Stimulated activated naive B cell treated with anti-CD40 and anti-IgM and Interleukin-4, amounts not matched to agents 10 μg/mL and 1 μg/mL and 100 μg/mL, for 72 hours (primary cell): ENCODE measurements around the gene SMAD6.

ENCODE experiments used
- ATAC-seq, 2 donors: fragments of 150-1000 bp; cut with Tn5 transposase; replicated peaks; 2 replicates each; pipeline ENCODE4 v1.10.0; 2021; ENCODE audit warnings: moderate library complexity in 1 of 2
- DNase-seq: peaks from one replicate; pipeline ENCODE4 v3.0.0; 2021
- H3K27ac Mint-ChIP-seq: one replicate; pipeline ENCODE4 v1.8.0; 2022; ENCODE audit warnings: mild to moderate bottlenecking, mixed read lengths
- H3K27me3 Mint-ChIP-seq, 2 donors: one replicate each; pipeline ENCODE4 v1.8.0; 2022; ENCODE audit warnings: mixed read lengths in 2 of 2
- H3K36me3 Mint-ChIP-seq, 2 donors: one replicate each; pipeline ENCODE4 v1.8.0; 2022; ENCODE audit warnings: mixed read lengths in 2 of 2, mild to moderate bottlenecking in 1 of 2
- H3K4me1 Mint-ChIP-seq, 2 donors: one replicate each; pipeline ENCODE4 v1.8.0; 2022; ENCODE audit warnings: mixed read lengths in 2 of 2, mild to moderate bottlenecking in 1 of 2
- H3K4me3 Mint-ChIP-seq, 2 donors: one replicate each; pipeline ENCODE4 v1.8.0; 2022; ENCODE audit warnings: mild to moderate bottlenecking in 2 of 2, mixed read lengths in 2 of 2, moderate library complexity in 1 of 2
- H3K9me3 Mint-ChIP-seq, 2 donors: one replicate each; pipeline ENCODE4 v1.8.0; 2022; ENCODE audit warnings: mixed read lengths in 2 of 2, mild to moderate bottlenecking in 1 of 2

The SMAD6 gene

DNA sequence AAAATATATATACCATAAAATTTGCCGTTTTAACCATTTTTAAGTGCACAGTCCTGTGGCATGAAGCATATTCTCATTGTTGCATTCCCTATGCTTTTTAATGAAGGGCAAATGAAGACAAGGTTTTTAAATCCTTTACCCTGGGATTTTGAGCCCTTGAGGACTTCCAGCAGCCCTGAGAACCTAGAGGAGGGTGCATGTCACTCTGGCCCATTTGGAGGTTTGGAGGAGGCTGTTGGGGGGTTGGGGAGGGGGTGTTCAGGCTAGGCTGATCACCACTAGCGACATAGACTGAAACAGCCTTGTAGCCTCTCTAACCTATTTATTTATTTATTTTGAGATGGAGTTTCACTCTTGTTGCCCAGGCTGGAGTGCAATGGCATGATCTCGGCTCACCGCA is 86.0 kb downstream of the SMAD6 start:
- no peaks in the 10 kb centered on the region for H3K9me3 Mint-ChIP-seq
- H3K4me3 Mint-ChIP-seq: no peak overlapping the region
- peaks cover under 1 to 1% of the 10 kb centered on the region in 2 donors for H3K27me3 Mint-ChIP-seq
- no peaks in the 10 kb centered on the region for H3K36me3 Mint-ChIP-seq
- ATAC-seq (no peak), DNase-seq (no peak)
- no peaks in the 10 kb centered on the region for H3K4me1 Mint-ChIP-seq
- no peak overlapping the region for H3K27ac Mint-ChIP-seq

- no peaks in the 10 kb centered on the region for H3K4me1 Mint-ChIP-seq
- no peaks in the 10 kb centered on the region for H3K9me3 Mint-ChIP-seq
- DNase-seq (no peak), ATAC-seq (peak; percentile 62 to 65)
- peaks cover 5 to 6% of the 10 kb centered on the region in 2 donors for H3K27me3 Mint-ChIP-seq
- no peak overlapping the region for H3K4me3 Mint-ChIP-seq
- H3K27ac Mint-ChIP-seq: no peak overlapping the region
- H3K36me3 Mint-ChIP-seq: no peaks in the 10 kb centered on the region
These were observed 87.3 kb downstream of the SMAD6 start for GRCh38 chr15:66789029-66790025.

- ATAC-seq: no peak
- Mint-ChIP-seq H3K27ac (no peak overlapping the region), H3K4me3 (no peak overlapping the region), H3K4me1 (no peaks in the 10 kb centered on the region), H3K36me3 (no peaks in the 10 kb centered on the region), H3K27me3 (peaks cover 21 to 33% of the 10 kb centered on the region in 2 donors), H3K9me3 (no peaks in the 10 kb centered on the region)
- no peak for DNase-seq
These were observed 93.8 kb downstream of the SMAD6 start for GRCh38 chr15:66795851-66796250.

DNA sequence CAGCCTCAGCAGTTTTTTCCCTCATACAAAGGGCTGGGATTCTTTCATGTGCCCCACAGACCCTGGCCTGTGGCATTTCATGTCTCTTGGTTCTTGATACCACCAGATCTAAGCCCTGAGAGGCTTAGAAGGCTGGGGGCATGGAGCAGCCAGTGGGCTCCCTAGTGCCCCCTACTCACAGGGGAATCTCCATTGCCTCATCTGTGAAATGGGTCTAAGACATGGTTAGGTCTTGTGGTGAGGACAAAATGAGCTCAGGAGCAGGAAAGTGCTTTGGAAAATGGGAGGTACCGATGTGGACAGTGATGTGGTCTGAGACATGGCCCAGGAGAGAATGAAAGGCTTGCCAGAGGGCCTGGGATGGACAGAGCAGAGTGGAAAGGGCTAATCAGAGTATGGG is 94.3 kb downstream of the SMAD6 start:
- ATAC-seq (no peak), DNase-seq (no peak)
- H3K27me3 Mint-ChIP-seq: peaks cover 24 to 33% of the 10 kb centered on the region in 2 donors
- no peak overlapping the region for H3K4me3 Mint-ChIP-seq
- no peaks in the 10 kb centered on the region for H3K4me1 Mint-ChIP-seq
- H3K27ac Mint-ChIP-seq: no peak overlapping the region
- H3K36me3 Mint-ChIP-seq: no peaks in the 10 kb centered on the region
- H3K9me3 Mint-ChIP-seq: no peaks in the 10 kb centered on the region

- no peaks in the 10 kb centered on the region for H3K4me1 Mint-ChIP-seq
- ATAC-seq: no peak
These were observed 95.9 kb downstream of the SMAD6 start for GRCh38 chr15:66797921-66798320.

GRCh38 chr15:66798426-66799061 is 96.5 kb downstream of the SMAD6 start:
- ATAC-seq: no peak
- no peak for DNase-seq
- Mint-ChIP-seq H3K4me3 (no peak overlapping the region), H3K9me3 (no peaks in the 10 kb centered on the region), H3K36me3 (no peaks in the 10 kb centered on the region), H3K27me3 (peaks cover 24 to 28% of the 10 kb centered on the region in 2 donors), H3K27ac (no peak overlapping the region), H3K4me1 (no peaks in the 10 kb centered on the region)

More at GRCh38 chr15:66797921-66798320, 95.9 kb downstream of the SMAD6 start:
- DNase-seq: no peak
- no peaks in the 10 kb centered on the region for H3K36me3 Mint-ChIP-seq
- no peaks in the 10 kb centered on the region for H3K9me3 Mint-ChIP-seq
- no peak overlapping the region for H3K27ac Mint-ChIP-seq
- no peak overlapping the region for H3K4me3 Mint-ChIP-seq
- peaks cover 30 to 33% of the 10 kb centered on the region in 2 donors for H3K27me3 Mint-ChIP-seq

DNA sequence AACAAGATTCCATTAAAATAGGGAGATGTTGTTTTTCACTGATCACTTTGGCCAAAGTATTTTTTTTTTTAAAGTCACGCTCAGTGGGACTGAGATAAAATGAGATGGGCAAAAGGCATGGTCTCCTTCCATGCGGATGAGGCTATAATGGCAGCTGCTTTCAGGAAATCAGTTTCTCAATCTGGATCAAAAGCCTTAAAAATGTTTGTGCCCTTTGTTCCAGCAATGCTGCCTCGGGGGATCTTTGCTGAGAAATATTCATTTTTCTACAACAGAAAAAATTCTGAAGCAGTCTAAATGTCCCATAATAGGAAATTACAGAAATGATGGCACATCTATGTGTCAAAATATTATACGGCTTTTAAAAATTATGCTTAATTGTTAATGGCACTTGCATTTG is 97.2 kb downstream of the SMAD6 start:
- H3K4me1 Mint-ChIP-seq: no peaks in the 10 kb centered on the region
- H3K4me3 Mint-ChIP-seq: no peak overlapping the region

DNA sequence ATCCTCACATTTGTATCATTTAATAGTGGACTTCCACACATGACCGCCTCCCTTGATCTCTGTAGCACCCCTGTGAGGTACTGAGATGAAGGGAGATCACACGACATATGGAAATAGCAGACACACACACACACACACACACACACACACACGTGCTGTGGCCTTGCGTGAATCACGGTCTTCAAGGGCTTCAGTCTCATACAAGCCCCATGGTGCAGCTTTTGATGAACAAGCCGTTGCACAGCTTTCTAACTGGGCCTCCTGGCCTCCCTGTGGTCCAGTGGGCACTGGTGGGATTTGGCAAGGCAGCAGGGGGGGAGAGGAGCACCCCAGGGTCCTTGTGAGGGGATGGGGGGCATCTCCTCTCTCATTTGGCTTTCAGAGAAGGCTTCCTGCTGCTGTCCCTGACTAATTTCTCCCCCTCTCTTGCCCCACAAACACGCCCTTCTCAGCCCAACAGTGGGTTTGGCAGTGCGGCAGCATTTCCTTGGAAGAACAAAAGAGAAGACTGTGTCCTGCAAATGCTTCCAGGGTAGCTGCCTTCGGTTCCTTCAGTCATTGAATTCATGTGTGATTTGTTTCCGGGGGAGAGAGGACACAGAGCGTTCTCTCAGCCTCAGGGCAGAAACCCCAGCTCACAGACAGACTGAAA is 98.7 kb downstream of the SMAD6 start:
- Mint-ChIP-seq H3K36me3 (no peaks in the 10 kb centered on the region), H3K9me3 (no peaks in the 10 kb centered on the region), H3K27me3 (peaks cover 24 to 27% of the 10 kb centered on the region in 2 donors), H3K27ac (no peak overlapping the region), H3K4me1 (no peaks in the 10 kb centered on the region), H3K4me3 (no peak overlapping the region)
- DNase-seq (no peak), ATAC-seq (no peak)

More for the DNA sequence above, 97.2 kb downstream of the SMAD6 start:
- ATAC-seq (no peak), DNase-seq (no peak)
- Mint-ChIP-seq H3K27me3 (peaks cover 24 to 28% of the 10 kb centered on the region in 2 donors), H3K36me3 (no peaks in the 10 kb centered on the region), H3K9me3 (no peaks in the 10 kb centered on the region), H3K27ac (no peak overlapping the region)

GRCh38 chr15:66801266-66801665 is 99.2 kb downstream of the SMAD6 start:
- Mint-ChIP-seq H3K9me3 (no peaks in the 10 kb centered on the region), H3K27ac (no peak overlapping the region), H3K4me3 (no peak overlapping the region), H3K36me3 (no peaks in the 10 kb centered on the region), H3K4me1 (no peaks in the 10 kb centered on the region), H3K27me3 (peaks cover 21 to 24% of the 10 kb centered on the region in 2 donors)
- no peak for DNase-seq
- ATAC-seq: no peak

GRCh38 chr15:66802025-66803001 is 100.3 kb downstream of the SMAD6 start:
- Mint-ChIP-seq H3K36me3 (no peaks in the 10 kb centered on the region), H3K4me3 (no peak overlapping the region), H3K27ac (no peak overlapping the region), H3K9me3 (no peaks in the 10 kb centered on the region), H3K27me3 (peaks cover 14 to 21% of the 10 kb centered on the region in 2 donors), H3K4me1 (no peaks in the 10 kb centered on the region)
- no peak for DNase-seq
- no peak for ATAC-seq

- Mint-ChIP-seq H3K4me3 (no peak overlapping the region), H3K9me3 (no peaks in the 10 kb centered on the region), H3K4me1 (no peaks in the 10 kb centered on the region), H3K36me3 (no peaks in the 10 kb centered on the region), H3K27ac (no peak overlapping the region), H3K27me3 (peaks cover 5 to 15% of the 10 kb centered on the region in 2 donors)
- ATAC-seq (no peak), DNase-seq (no peak)
These were observed 101.2 kb downstream of the SMAD6 start for GRCh38 chr15:66803182-66803729.

DNA sequence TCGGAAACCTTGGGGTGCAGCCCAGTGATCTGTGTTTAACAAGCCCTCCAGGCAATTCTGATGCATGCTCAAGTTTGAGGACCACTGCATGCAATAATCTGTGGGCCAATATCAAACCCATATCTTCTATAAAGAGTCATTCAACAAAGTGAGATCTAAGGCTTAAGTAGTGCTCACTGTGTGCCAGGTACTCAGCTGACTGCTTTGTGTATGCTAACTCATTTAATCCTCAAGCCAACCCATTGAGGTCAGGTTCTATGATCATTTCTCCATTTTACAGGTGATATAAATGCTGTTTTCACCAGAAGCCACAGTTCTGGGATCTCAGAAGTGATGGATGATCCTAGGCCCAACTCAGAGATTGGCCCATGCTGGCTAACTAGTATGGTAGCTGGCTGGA is 101.7 kb downstream of the SMAD6 start:
- DNase-seq (no peak), ATAC-seq (no peak)
- Mint-ChIP-seq H3K4me3 (no peak overlapping the region), H3K27me3 (peaks cover 0 to 10% of the 10 kb centered on the region in 2 donors), H3K36me3 (no peaks in the 10 kb centered on the region), H3K27ac (no peak overlapping the region), H3K4me1 (no peaks in the 10 kb centered on the region), H3K9me3 (no peaks in the 10 kb centered on the region)

DNA sequence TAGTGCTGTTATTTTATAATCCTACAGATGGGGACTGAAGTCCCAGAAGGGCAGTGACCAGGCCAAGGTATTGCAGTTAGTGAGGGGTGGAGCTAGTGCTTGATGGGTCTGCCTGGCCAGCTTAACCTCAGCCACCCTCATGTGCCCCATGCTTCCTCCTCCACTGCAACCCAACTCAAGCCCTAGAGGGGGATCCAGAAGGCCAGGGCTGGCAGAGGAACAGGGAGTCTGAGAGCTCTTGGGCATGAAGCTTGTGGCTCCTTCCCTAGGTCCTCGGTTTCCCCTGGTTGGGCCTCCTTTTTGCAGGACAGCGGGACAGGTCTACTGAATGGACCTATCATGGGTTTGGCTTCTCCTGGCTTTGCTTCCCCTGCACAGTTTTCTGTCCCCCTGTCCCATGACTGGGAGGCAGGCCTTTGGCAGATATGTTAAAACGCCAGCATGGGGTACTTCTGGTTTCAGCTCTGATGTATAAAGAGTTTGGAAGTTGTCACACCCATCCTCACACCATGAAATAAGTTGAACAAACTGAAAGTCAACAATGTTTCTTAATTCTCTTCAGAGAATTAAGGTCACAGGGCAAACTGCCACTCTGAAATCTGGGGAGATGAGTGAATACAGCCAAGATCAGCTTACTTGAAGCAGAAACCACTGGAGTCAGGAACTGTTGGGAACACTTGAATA is 103.3 kb downstream of the SMAD6 start:
- H3K9me3 Mint-ChIP-seq: no peaks in the 10 kb centered on the region
- peaks cover 0 to 9% of the 10 kb centered on the region in 2 donors for H3K27me3 Mint-ChIP-seq
- DNase-seq: no peak
- H3K36me3 Mint-ChIP-seq: no peaks in the 10 kb centered on the region
- H3K27ac Mint-ChIP-seq: no peak overlapping the region
- no peaks in the 10 kb centered on the region for H3K4me1 Mint-ChIP-seq
- no peak for ATAC-seq
- H3K4me3 Mint-ChIP-seq: no peak overlapping the region
